ENCODE data around the gene MED12L. TPM values are rescaled to one million over a fixed set of nuclear protein-coding genes. Genes with fewer than 3 reads are reported as not detected.

The MED12L gene
- total RNA-seq, 1 donor from 2014 or later = 5.5 TPM

GRCh38 chr3:151268267-151269235, 183.1 kb downstream of the MED12L start:
- no peak for DNase-seq (ENCODE audit: low spot score)
- intact Hi-C loops (cut with DNase I) = no loop called here

GRCh38 chr3:151269631-151270030, 184.2 kb downstream of the MED12L start:
- intact Hi-C loops (cut with DNase I) = no loop called here
- no peak for DNase-seq (ENCODE audit: low spot score)

GRCh38 chr3:151275091-151275490, 189.6 kb downstream of the MED12L start:
- intact Hi-C loops (cut with DNase I) = no loop called here
- no peak for DNase-seq (ENCODE audit: low spot score)

GRCh38 chr3:151276038-151276686, 190.7 kb downstream of the MED12L start:
- intact Hi-C loops (cut with DNase I) = no loop called here
- DNase-seq (ENCODE audit: low spot score) = no peak

GRCh38 chr3:151276687-151277042, 191.2 kb downstream of the MED12L start:
- intact Hi-C loops (cut with DNase I) = no loop called here
- DNase-seq (ENCODE audit: low spot score) = no peak

- DNase-seq (ENCODE audit: low spot score) = no peak
- intact Hi-C loops (cut with DNase I) = no loop called here
Measured at GRCh38 chr3:151278230-151278629, 192.8 kb downstream of the MED12L start, which contains the start of gene P2RY14. Gene P2RY14, minus strand, starts transcription at chr3:151278542. Its CDS starts 64,226 bp downstream, at chr3:151214316.

- DNase-seq (ENCODE audit: low spot score) = no peak
- intact Hi-C loops (cut with DNase I) = loop anchor here (2.0 kb wide), 1 partner anchor 113 kb away; no protein-coding TSS in a partner anchor
Measured at GRCh38 chr3:151281671-151282324, 196.3 kb downstream of the MED12L start.

GRCh38 chr3:151282921-151283320, 197.5 kb downstream of the MED12L start:
- no peak for DNase-seq (ENCODE audit: low spot score)
- intact Hi-C loops (cut with DNase I) = loop anchor here (1.0 to 2.0 kb wide), 2 partner anchors 56 to 114 kb away; no protein-coding TSS in a partner anchor

- intact Hi-C loops (cut with DNase I) = loop anchor here (1.0 to 2.0 kb wide), 2 partner anchors 56 to 115 kb away; no protein-coding TSS in a partner anchor
Measured at GRCh38 chr3:151283387-151283786, 197.9 kb downstream of the MED12L start.

GRCh38 chr3:151283907-151284461, 198.5 kb downstream of the MED12L start:
- intact Hi-C loops (cut with DNase I) = loop anchor here (1.0 to 2.0 kb wide), 2 partner anchors 57 to 115 kb away; no protein-coding TSS in a partner anchor
- no peak for DNase-seq (ENCODE audit: low spot score)

More at GRCh38 chr3:151283387-151283786, 197.9 kb downstream of the MED12L start:
- no peak for DNase-seq (ENCODE audit: low spot score)

GRCh38 chr3:151285940-151286339, 200.5 kb downstream of the MED12L start:
- intact Hi-C loops (cut with DNase I) = no loop called here
- DNase-seq (ENCODE audit: low spot score) = no peak

GRCh38 chr3:151289445-151289844, 204.0 kb downstream of the MED12L start:
- DNase-seq (ENCODE audit: low spot score) = no peak
- intact Hi-C loops (cut with DNase I) = no loop called here

- DNase-seq (ENCODE audit: low spot score) = no peak
- intact Hi-C loops (cut with DNase I) = no loop called here
Measured at GRCh38 chr3:151290673-151291072, 205.2 kb downstream of the MED12L start.

GRCh38 chr3:151293127-151293526, 207.7 kb downstream of the MED12L start:
- intact Hi-C loops (cut with DNase I) = no loop called here

GRCh38 chr3:151296226-151296625, 210.8 kb downstream of the MED12L start:
- DNase-seq (ENCODE audit: low spot score) = no peak
- intact Hi-C loops (cut with DNase I) = no loop called here

More at GRCh38 chr3:151293127-151293526, 207.7 kb downstream of the MED12L start:
- no peak for DNase-seq (ENCODE audit: low spot score)

- intact Hi-C loops (cut with DNase I) = no loop called here
Measured at GRCh38 chr3:151297429-151297828, 212.0 kb downstream of the MED12L start.

GRCh38 chr3:151299006-151299405, 213.5 kb downstream of the MED12L start:
- intact Hi-C loops (cut with DNase I) = no loop called here
- DNase-seq (ENCODE audit: low spot score) = no peak

More at GRCh38 chr3:151297429-151297828, 212.0 kb downstream of the MED12L start:
- no peak for DNase-seq (ENCODE audit: low spot score)

GRCh38 chr3:151300539-151300938, 215.1 kb downstream of the MED12L start:
- intact Hi-C loops (cut with DNase I) = no loop called here
- DNase-seq (ENCODE audit: low spot score) = no peak

- intact Hi-C loops (cut with DNase I) = no loop called here
- no peak for DNase-seq (ENCODE audit: low spot score)
Measured at GRCh38 chr3:151301787-151302186, 216.3 kb downstream of the MED12L start.

Data from cardiac septum (tissue), 1 donor.